HuH-7.5 (cell line): ENCODE results near the gene NCF2.
A peak's percentile ranks its signal among the peaks of the same experiment; 100 is the strongest.

Source experiments
- DNase-seq: peaks from one replicate; pipeline ENCODE4 v3.0.0; 2011; ENCODE audit warnings: low spot score

The NCF2 gene

GRCh38 chr1:183583466-183583865 lies 6.8 kb downstream of the NCF2 start:
- DNase-seq, result no peak

DNA sequence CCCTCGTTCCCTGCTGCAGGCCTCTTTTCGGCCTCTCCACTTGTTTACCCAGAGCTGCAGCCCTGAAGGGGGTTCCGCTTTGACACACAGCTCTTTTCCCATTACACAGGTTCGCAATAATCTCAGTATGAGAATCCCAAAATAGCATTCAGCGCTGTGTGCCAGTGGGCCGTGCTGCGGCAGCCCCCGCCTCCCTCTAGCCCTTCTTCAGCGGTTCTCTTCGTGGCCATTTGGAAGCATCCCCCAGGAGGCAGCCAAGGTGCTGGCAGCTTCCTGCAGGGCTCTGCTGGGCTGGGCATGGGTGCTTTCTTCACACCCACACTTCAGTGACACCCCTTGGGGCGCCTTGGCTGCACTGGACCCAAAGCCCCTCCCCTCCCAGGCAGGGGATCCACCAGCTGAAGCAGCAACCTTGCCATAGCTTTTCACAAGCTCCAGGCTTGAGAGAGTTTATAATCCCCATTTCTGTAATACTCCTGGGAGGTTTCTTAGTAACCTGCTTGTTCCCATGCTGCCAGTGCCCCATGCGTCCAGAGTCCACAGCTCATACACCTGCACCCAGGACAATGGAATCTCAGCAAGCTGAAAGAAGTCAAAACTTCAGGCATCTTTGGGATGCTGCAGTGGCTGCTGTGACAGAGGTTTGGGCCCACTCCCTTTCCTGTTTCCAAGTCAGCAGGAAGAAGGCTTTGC lies 8.1 kb downstream of the NCF2 start:
- no peak for DNase-seq

DNA sequence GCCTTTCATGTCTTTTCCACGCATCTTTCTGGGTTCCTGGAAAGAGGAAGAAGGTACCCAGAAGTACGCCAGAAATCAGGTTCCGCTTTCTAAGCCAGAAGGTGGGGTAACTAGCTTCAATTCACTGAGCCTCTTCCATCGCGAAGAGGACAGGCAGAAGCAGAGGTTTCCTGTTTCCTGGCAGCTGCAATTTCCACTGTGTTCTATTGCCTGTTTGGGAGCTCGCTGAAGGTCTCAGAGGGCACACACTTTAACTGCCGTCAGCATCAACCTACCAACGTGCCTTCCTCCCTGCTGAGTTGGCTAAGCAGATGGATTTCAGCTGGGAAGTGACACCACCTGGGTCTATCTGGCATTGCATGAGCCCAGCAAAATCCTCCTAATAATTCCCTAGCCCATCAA lies 10.0 kb downstream of the NCF2 start:
- peak; percentile 31 for DNase-seq

GRCh38 chr1:183578856-183579255 lies 11.4 kb downstream of the NCF2 start:
- no peak for DNase-seq

- no peak for DNase-seq
These were observed 12.3 kb downstream of the NCF2 start for GRCh38 chr1:183577897-183578465.

DNA sequence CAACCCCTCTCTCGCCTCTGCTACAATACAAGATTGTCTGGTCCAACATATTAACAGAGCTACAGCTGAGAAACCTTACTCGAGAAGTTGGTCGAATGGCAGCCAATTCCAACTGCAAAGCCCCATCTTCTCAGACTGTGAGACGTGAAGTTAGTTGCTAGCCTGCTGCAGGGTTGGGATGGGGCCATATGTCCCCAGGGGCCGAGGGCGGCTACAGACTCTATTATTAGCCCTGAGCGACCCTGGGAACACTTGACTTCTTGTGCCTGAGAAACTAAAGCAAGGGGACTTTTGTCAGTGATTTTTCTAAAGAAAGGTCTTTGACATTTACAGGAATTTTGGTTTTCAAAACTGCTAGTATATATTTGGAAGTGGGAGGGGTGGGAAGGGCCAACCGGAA lies 13.7 kb downstream of the NCF2 start:
- DNase-seq, result no peak

GRCh38 chr1:183575606-183576005 lies 14.7 kb downstream of the NCF2 start:
- DNase-seq, result no peak

DNA sequence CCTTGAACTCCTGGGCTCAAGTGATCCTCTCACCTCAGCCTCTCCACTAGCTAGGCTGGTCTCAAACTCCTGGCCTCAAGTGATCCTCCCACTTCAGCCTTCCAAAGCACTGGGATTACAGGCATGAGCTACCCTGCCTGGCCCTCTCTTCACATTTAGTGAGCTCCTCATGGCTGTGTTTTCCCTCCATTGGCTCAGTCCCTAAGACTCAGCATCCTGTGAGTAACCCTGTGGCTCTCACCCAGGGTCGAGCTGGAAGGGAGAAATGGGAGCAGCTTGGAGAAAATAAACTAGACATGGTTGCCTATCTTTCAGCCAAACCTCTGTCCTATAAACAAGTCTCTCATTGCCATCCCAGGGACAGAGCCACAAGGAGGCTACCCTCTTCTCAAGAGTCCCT lies 17.5 kb downstream of the NCF2 start:
- DNase-seq, result no peak

DNA sequence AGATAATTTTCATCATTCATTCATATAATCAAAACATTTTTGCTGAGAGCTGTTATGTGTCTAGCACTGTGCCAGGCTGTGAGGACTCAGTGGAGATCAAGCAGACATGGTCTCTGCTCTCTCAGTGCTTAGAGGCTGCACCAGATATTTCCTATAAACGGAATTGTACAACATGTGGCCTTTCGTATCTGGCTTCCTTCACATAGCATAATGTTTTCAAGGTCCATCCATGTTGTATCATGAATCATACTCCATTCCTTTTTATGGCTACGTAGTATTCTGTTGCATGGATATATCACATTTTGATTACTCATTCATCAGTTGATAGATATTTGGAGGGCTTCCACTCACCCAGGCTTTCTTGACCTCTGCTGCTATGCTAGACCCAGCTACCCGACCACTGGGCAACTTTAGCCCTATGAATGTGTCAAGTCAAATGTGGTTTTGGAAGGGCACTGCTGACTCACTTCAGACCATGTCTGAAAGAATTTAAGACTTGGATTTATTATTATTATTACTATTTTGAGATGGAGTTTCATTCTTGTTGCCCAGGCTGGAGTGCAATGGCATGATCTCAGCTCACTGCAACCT lies 18.5 kb downstream of the NCF2 start:
- no peak for DNase-seq

- no peak for DNase-seq
These were observed 19.8 kb downstream of the NCF2 start for GRCh38 chr1:183570451-183570850.

DNA sequence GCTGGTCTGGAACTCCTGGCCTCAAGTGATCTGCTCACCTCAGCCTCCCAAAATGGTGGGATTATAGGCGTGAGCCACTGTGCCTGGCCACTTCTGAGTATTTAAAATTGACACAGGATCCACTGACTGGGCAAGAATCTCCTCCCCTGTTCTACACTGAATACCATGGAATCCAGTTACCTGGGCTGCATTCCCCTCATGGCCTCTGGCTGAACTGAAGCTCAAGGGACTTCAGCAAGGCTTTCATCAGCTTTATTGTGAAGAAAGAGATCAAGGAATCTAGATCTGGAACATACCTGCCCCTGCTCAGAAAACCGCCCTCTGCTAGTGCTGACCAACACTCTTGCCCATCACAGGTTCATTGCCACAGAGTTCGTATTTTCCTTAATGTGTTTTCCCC lies 20.5 kb downstream of the NCF2 start:
- no peak for DNase-seq

DNA sequence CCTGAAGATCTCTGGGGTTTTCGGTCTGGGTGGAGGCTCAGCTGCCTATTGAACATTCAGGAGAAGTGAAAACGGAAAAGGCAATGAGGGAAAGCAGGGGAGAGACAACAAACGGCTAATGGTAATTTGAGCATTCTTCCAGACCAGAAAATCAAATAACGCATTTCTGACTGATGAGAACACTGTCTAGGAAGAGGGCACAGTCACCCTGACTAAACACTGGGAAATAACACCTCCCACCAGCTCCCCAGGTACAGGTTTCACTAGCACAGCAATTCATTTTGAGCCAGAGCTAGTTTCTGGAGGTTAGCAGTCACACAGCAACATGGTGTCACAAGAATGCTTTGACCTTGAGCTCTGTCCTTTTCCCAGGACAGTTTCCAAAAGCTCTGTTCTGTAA lies 21.1 kb downstream of the NCF2 start:
- DNase-seq, result no peak

- DNase-seq, result no peak
These were observed 21.9 kb downstream of the NCF2 start for GRCh38 chr1:183568176-183569021.

- no peak for DNase-seq
These were observed 22.7 kb downstream of the NCF2 start for GRCh38 chr1:183567584-183567983.

- DNase-seq, result no peak
These were observed 24.2 kb downstream of the NCF2 start for GRCh38 chr1:183566026-183566425.

GRCh38 chr1:183565261-183565660 lies 25.0 kb downstream of the NCF2 start:
- DNase-seq, result no peak

GRCh38 chr1:183562701-183563100 lies 27.6 kb downstream of the NCF2 start:
- no peak for DNase-seq

GRCh38 chr1:183559061-183559460 lies 31.2 kb downstream of the NCF2 start:
- DNase-seq, result no peak

GRCh38 chr1:183554577-183554976 lies 35.7 kb downstream of the NCF2 start:
- no peak for DNase-seq

GRCh38 chr1:183553764-183554163 lies 36.5 kb downstream of the NCF2 start:
- no peak for DNase-seq

DNA sequence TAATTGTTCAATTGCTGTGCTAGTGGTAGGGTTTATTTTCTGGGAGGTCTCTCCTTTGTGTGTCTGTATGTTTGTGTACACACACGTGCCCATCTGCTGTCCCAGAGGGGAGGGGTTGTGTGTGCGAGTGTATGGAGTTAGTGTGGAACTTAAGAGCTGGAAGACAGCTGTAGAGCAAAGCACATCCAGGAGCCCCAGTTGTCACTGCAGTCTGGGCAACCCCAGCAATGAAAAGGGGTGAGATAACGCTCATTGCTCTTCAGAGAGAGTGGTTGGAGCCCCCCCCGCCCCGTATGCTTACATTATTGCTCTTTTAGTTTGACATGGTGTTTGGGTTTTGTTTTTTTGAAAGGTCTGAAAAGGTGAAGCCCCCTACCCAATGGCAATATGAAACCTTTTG lies 36.9 kb downstream of the NCF2 start:
- no peak for DNase-seq

DNA sequence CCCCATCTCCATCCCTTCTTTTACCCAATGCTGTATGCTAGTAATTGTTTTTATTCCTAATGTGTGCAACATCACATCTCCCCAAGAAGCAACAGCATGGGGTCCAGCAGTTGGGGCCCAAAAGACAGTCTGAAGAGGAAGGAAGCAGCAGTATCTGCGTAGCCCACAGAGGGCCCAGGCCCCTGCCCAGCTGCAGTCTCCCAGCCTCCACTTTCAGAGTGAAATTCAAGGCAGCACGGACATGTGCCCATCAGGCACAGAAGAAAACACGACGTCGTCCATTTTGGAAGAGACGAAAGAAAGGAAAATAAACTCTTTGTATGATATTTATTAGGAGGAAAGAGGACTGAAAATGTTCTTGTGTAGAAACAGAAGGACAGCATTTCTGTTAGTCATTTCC lies 37.4 kb downstream of the NCF2 start:
- DNase-seq, result no peak

GRCh38 chr1:183552441-183552840 lies 37.8 kb downstream of the NCF2 start:
- DNase-seq, result no peak
